Mesothelial cell of epicardium (in vitro differentiated cells): Measurements from ENCODE around the gene SRRM1. TPM values are rescaled to one million over a fixed set of nuclear protein-coding genes. Genes with fewer than 3 reads are reported as not detected.

Experiments
- DNase-seq, 2 experiments: peaks; one replicate each; pipeline ENCODE4 v3.0.0; 2021; ENCODE audit warnings: low spot score in 2 of 2; ENCODE audit not compliant: unreplicated experiment in 2 of 2
- H3K27ac Mint-ChIP-seq: 2 replicates; pipeline ENCODE4 v1.8.0; 2021; ENCODE audit warnings: mixed read lengths
- H3K27me3 Mint-ChIP-seq: 2 replicates; pipeline ENCODE4 v1.8.0; 2021; ENCODE audit warnings: low read depth, mixed read lengths
- H3K36me3 Mint-ChIP-seq: 2 replicates; pipeline ENCODE4 v1.8.0; 2021; ENCODE audit warnings: mixed read lengths
- H3K4me1 Mint-ChIP-seq: 2 replicates; pipeline ENCODE4 v1.8.0; 2021; ENCODE audit warnings: mixed read lengths
- H3K4me3 Mint-ChIP-seq: 2 replicates; pipeline ENCODE4 v1.8.0; 2021; ENCODE audit warnings: mild to moderate bottlenecking, moderate library complexity, mixed read lengths
- H3K9me3 Mint-ChIP-seq: 2 replicates; pipeline ENCODE4 v1.8.0; 2021; ENCODE audit warnings: mixed read lengths
- CTCF ChIP-seq: fragments of 200-600 bp; sonication (generic); IDR thresholded peaks from one replicate; pipeline ENCODE4 v1.5.0; 2021; ENCODE audit warnings: antibody characterized with exemption; ENCODE audit not compliant: unreplicated experiment
- total RNA-seq: library from RNA; stranded (reverse); gene quantifications from 3 replicates; pipeline ENCODE4 v1.2.1, GENCODE V29; 2021

The SRRM1 gene
- total RNA-seq, 1 donor from 2014 or later: 219 TPM

DNA sequence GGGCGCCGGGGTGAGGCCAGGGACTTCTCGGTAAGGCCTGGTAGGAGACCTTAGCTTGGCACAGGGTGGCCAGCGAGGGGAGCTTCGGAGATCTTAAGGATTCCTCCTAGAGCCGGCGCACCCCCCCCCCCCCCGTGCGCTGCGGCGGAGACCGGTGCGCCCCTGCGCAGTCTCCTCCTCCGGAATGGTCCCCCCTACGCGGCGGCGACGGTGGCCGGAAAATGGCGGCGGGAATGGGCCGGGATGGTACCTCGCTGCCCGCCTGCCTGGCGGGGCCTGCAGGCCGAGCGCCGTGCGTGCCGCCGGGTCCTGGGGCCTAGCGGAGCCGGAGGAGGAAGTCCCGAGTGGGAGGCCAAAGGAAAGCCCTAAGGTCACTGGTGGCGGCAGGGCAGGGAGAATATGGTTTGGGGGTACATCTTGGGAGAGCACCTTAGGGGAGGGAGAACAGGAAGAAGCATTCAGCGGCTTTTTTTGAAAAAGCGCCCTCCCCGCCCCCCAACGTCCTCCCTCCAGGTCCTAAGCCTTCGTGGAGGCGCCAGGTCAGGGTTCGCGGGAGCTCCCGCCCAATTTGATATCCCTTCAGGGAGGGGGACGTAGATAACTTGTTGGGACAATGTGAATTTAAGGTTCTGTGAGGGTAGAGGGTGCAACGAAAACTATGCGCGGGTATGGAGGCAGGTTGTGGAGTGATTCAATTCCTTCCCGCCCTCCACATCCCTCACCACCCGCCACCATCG is 429 bp downstream of the SRRM1 start:
- peaks cover 29% of the 10 kb centered on the region for H3K4me1 Mint-ChIP-seq
- no peak for DNase-seq
- peaks cover 26% of the 10 kb centered on the region for H3K36me3 Mint-ChIP-seq
- H3K4me3 Mint-ChIP-seq: peak overlapping the region; percentile 96
- no peaks in the 10 kb centered on the region for H3K27me3 Mint-ChIP-seq
- peak overlapping the region; percentile 89 for H3K27ac Mint-ChIP-seq
- TF ChIP-seq CTCF: peak; percentile 5
- H3K9me3 Mint-ChIP-seq: no peaks in the 10 kb centered on the region

- peak overlapping the region; percentile 89 for H3K27ac Mint-ChIP-seq
- H3K4me3 Mint-ChIP-seq: peak overlapping the region; percentile 96
- TF ChIP-seq CTCF: no peak
- H3K4me1 Mint-ChIP-seq: peaks cover 29% of the 10 kb centered on the region
- no peaks in the 10 kb centered on the region for H3K9me3 Mint-ChIP-seq
- no peaks in the 10 kb centered on the region for H3K27me3 Mint-ChIP-seq
- H3K36me3 Mint-ChIP-seq: peaks cover 30% of the 10 kb centered on the region
- DNase-seq: no peak
Measured at GRCh38 chr1:24644100-24644384, 940 bp downstream of the SRRM1 start.

DNA sequence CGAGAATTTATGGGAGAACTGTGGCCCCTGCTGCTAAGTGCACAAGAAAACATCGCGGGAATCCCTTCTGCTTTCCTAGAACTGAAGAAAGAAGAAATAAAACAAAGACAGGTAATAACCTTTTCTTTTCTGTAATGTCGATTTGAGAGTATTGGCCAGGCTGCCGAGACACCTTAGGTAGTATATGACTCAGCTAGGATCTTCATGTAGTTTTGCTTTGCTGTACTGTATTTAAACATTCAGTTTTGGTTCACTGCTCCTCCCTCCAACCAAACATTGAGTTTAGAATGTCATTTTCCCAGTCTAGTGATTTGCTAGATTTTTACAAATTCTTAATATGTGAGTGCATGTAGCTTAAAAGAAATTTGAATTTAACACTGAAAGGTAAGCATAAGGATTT is 5.8 kb downstream of the SRRM1 start:
- Mint-ChIP-seq H3K9me3 (no peaks in the 10 kb centered on the region), H3K4me3 (no peak overlapping the region), H3K36me3 (peaks cover 61% of the 10 kb centered on the region), H3K4me1 (peaks cover 22% of the 10 kb centered on the region), H3K27me3 (no peaks in the 10 kb centered on the region), H3K27ac (peak overlapping the region; percentile 39)
- no peak for DNase-seq
- no peak for TF ChIP-seq CTCF

DNA sequence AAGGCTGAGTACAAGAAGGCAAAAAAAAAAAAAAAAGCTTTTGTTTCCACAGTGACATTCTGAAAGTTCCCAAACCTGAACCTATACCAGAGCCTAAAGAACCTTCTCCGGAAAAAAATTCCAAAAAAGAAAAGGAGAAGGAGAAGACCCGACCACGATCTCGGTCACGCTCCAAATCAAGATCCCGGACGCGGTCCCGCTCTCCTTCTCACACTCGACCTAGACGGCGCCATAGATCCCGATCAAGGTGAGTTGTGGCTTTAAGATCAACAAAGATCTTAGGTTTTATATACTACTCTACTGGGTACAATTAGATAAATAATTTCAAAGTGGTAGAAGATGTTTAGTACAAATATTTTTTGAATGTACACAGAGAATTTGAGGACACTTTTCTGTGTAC is 9.3 kb downstream of the SRRM1 start:
- no peak for DNase-seq
- Mint-ChIP-seq H3K4me3 (no peak overlapping the region), H3K27ac (no peak overlapping the region), H3K4me1 (peaks cover 5% of the 10 kb centered on the region), H3K9me3 (no peaks in the 10 kb centered on the region), H3K27me3 (no peaks in the 10 kb centered on the region), H3K36me3 (peaks cover 69% of the 10 kb centered on the region)
- no peak for TF ChIP-seq CTCF

DNA sequence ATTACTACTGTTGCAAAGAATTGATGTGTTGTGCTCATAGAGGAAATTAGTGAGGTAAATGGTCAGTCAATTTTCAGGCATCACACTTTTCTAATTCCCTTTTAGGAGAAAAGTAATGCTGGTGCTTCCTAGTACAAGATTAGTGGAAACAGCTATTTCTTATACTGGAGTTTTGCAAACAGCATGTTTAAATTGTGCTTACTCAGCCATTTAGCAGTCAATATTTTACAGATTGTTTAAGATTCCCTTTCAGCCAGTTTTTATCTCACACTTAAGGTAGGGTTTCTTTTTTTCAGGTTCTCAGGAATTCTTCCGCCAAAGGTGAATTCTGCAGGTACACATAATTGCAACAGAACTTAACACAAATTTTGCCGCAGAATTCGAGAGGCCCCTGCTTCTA is 10.9 kb downstream of the SRRM1 start:
- Mint-ChIP-seq H3K4me3 (no peak overlapping the region), H3K36me3 (peaks cover 61% of the 10 kb centered on the region), H3K27me3 (no peaks in the 10 kb centered on the region), H3K27ac (no peak overlapping the region), H3K9me3 (no peaks in the 10 kb centered on the region), H3K4me1 (peaks cover 5% of the 10 kb centered on the region)
- no peak for DNase-seq
- TF ChIP-seq CTCF: no peak

DNA sequence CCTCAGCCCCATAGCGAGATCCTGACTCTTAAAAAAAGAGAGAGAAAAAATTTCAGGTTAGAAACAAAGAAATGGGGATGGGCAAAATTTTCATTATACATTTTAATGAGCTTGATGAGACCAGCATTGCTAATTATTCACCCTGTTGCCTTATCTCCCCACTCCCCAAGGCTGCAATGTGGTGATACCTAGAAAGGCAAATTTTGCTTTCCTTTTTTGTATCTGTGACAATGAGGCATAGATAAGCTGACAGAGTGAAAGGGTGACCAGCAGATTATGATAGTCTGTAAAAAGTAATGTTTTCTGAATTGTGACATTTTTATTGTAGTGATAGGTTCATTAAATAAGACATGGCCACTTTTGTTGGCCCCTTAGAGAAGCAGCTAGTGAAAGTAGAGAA is 12.9 kb downstream of the SRRM1 start:
- H3K9me3 Mint-ChIP-seq: no peaks in the 10 kb centered on the region
- H3K4me3 Mint-ChIP-seq: no peak overlapping the region
- peaks cover 7% of the 10 kb centered on the region for H3K4me1 Mint-ChIP-seq
- peaks cover 58% of the 10 kb centered on the region for H3K36me3 Mint-ChIP-seq
- TF ChIP-seq CTCF: no peak
- H3K27me3 Mint-ChIP-seq: no peaks in the 10 kb centered on the region
- DNase-seq: no peak
- no peak overlapping the region for H3K27ac Mint-ChIP-seq
